B cell (primary cell): Measurements from ENCODE around the gene CYBB.

Experiments
- CTCF ChIP-seq: fragments of 200-600 bp; IDR thresholded peaks from one replicate; pipeline ENCODE4 v1.8.0; 2022; ENCODE audit warnings: antibody characterized with exemption, mild to moderate bottlenecking
- EZH2 ChIP-seq: IDR thresholded peaks from 2 replicates; pipeline ENCODE4 v1.6.1; 2012; ENCODE audit warnings: borderline replicate concordance, low read depth, mild to moderate bottlenecking, moderate library complexity, low read length; ENCODE audit not compliant: insufficient read depth, poor library complexity, severe bottlenecking

- TF ChIP-seq CTCF (no peak), EZH2 (no peak)
Observed at GRCh38 chrX:37785569-37785968, 5.7 kb downstream of the CYBB start.
